Gastroesophageal sphincter (tissue), 4 donors: ENCODE measurements around the gene AKAP6. TPM values are rescaled to one million over a fixed set of nuclear protein-coding genes. Genes with fewer than 3 reads are reported as not detected.

ENCODE experiments used
- ATAC-seq: fragments of 150-250 bp; one replicate; pipeline ENCODE4 v1.9.1; 2016; ENCODE audit warnings: mild to moderate bottlenecking, moderate library complexity
- H3K27ac ChIP-seq, 4 donors: fragments of 200-600 bp; sonication (generic) in 3 of 4; 1 replicate in 3 of 4; 2 replicates in 1 of 4; pipeline ENCODE4 v1.5.1; 2016 to 2019
- H3K27me3 ChIP-seq: fragments of 200-600 bp; sonication (generic); one replicate; pipeline ENCODE4 v1.5.1; 2019
- H3K36me3 ChIP-seq, 2 donors: fragments of 200-600 bp; sonication (generic); one replicate each; pipeline ENCODE4 v1.5.1; 2019; ENCODE audit warnings: control low read depth in 1 of 2
- H3K4me1 ChIP-seq, 3 donors: fragments of 200-600 bp; sonication (generic); 1 replicate in 2 of 3; 2 replicates in 1 of 3; pipeline ENCODE4 v1.5.1; 2016 to 2019; ENCODE audit warnings: control low read depth in 2 of 3
- H3K4me3 ChIP-seq, 2 donors: fragments of 200-600 bp; sonication (generic); one replicate each; pipeline ENCODE4 v1.5.1; 2019; ENCODE audit warnings: mild to moderate bottlenecking in 1 of 2, moderate library complexity in 1 of 2
- H3K9me3 ChIP-seq, 3 donors: fragments of 200-600 bp; sonication (generic); one replicate each; pipeline ENCODE4 v1.5.1; 2017 to 2019; ENCODE audit warnings: control low read depth in 2 of 3
- CTCF ChIP-seq, 4 experiments: fragments of 200-600 bp in 2 of 4; fragments of 450-650 bp in 2 of 4; sonication (generic) in 1 of 4; IDR thresholded peaks; one replicate each; pipeline ENCODE4 v1.5.1; 2017 to 2019; ENCODE audit warnings: antibody characterized with exemption in 4 of 4, mild to moderate bottlenecking in 2 of 4, moderate library complexity in 2 of 4
- EP300 ChIP-seq: sonication (generic); formaldehyde crosslinking; IDR thresholded peaks from one replicate; pipeline ENCODE4 v1.6.1; 2017; ENCODE audit warnings: antibody characterized with exemption, mild to moderate bottlenecking
- POLR2A ChIP-seq, 2 donors: fragments of 450-650 bp; IDR thresholded peaks; one replicate each; pipeline ENCODE4 v1.6.1; 2017; ENCODE audit warnings: antibody characterized with exemption in 2 of 2, mild to moderate bottlenecking in 2 of 2, moderate library complexity in 1 of 2
- POLR2AphosphoS5 ChIP-seq: sonication (generic); formaldehyde crosslinking; IDR thresholded peaks from one replicate; pipeline ENCODE4 v1.6.1; 2017; ENCODE audit warnings: antibody characterized with exemption
- WGBS, 2 donors: methylation state at CpG; one replicate each; pipeline ENCODE4 v1.1.5; 2018; ENCODE audit warnings: low coverage in 1 of 2; 5-methylcytosine and 5-hydroxymethylcytosine counted together
- total RNA-seq, 4 donors: library from RNA; depleted of rRNA; stranded (reverse); fragments of >200 nt; gene quantifications; one replicate each; pipeline ENCODE4 v1.1.0, GENCODE V29; 2016

Gene AKAP6
- total RNA-seq, 4 donors from 2014 or later = 33.1 to 65.4 (median 45.0) TPM

GRCh38 chr14:32728976-32729375, 399.9 kb downstream of the AKAP6 start:
- H3K27me3 ChIP-seq = no peaks in the 10 kb centered on the region
- H3K4me1 ChIP-seq = peaks cover 2 to 21% (median 4%) of the 10 kb centered on the region in 3 donors
- no peaks in the 10 kb centered on the region for H3K9me3 ChIP-seq
- ATAC-seq = no peak
- 86 to 90% methylated on average over 5 of the region's 5 CpGs for WGBS, 2 donors
- H3K4me3 ChIP-seq = no peak overlapping the region
- H3K27ac ChIP-seq = no peak overlapping the region
- TF ChIP-seq EP300 (no peak), POLR2AphosphoS5 (no peak), POLR2A (IDR thresholded peaks at IDR 0.05) (no peak), CTCF (IDR thresholded peaks at IDR 0.05) (no peak)
- no peaks in the 10 kb centered on the region for H3K36me3 ChIP-seq

- Histone ChIP-seq H3K4me1 (no peaks in the 10 kb centered on the region), H3K27me3 (no peaks in the 10 kb centered on the region), H3K9me3 (no peaks in the 10 kb centered on the region), H3K4me3 (no peak overlapping the region), H3K36me3 (no peaks in the 10 kb centered on the region), H3K27ac (no peak overlapping the region)
- 72 to 88% methylated on average over 2 of the region's 2 CpGs for WGBS, 2 donors
- ATAC-seq = no peak
- TF ChIP-seq POLR2A (IDR thresholded peaks at IDR 0.05) (no peak), EP300 (no peak), POLR2AphosphoS5 (no peak), CTCF (IDR thresholded peaks at IDR 0.05) (no peak)
These were observed 402.2 kb downstream of the AKAP6 start for GRCh38 chr14:32731249-32731648.

GRCh38 chr14:32733015-32733414, 403.9 kb downstream of the AKAP6 start:
- 84 to 92% methylated on average over 1 of the region's 1 CpG for WGBS, 2 donors

GRCh38 chr14:32734261-32734660, 405.2 kb downstream of the AKAP6 start:
- Histone ChIP-seq H3K4me3 (no peak overlapping the region), H3K27ac (no peak overlapping the region)
- 85% methylated on average over 3 of the region's 3 CpGs for WGBS, 2 donors

More at GRCh38 chr14:32733015-32733414, 403.9 kb downstream of the AKAP6 start:
- Histone ChIP-seq H3K27me3 (no peaks in the 10 kb centered on the region), H3K36me3 (peaks cover 0 to 7% of the 10 kb centered on the region in 2 donors), H3K4me1 (no peaks in the 10 kb centered on the region), H3K27ac (no peak overlapping the region), H3K9me3 (no peaks in the 10 kb centered on the region), H3K4me3 (no peak overlapping the region)
- ATAC-seq = no peak
- TF ChIP-seq CTCF (IDR thresholded peaks at IDR 0.05) = no peak
- TF ChIP-seq EP300 = no peak
- no peak for TF ChIP-seq POLR2AphosphoS5
- TF ChIP-seq POLR2A (IDR thresholded peaks at IDR 0.05) = no peak

More at GRCh38 chr14:32734261-32734660, 405.2 kb downstream of the AKAP6 start:
- Histone ChIP-seq H3K9me3 (no peaks in the 10 kb centered on the region), H3K4me1 (no peaks in the 10 kb centered on the region), H3K27me3 (no peaks in the 10 kb centered on the region), H3K36me3 (peaks cover 0 to 8% of the 10 kb centered on the region in 2 donors)
- TF ChIP-seq CTCF (IDR thresholded peaks at IDR 0.05) (no peak), POLR2AphosphoS5 (no peak), EP300 (no peak)
- ATAC-seq = no peak
